Small intestine (tissue), 16 donors: ENCODE measurements around the gene GGA2. TPM values are rescaled to one million over a fixed set of nuclear protein-coding genes. Genes with fewer than 3 reads are reported as not detected.

Experiments used
- DNase-seq, 2 donors: peaks; one replicate each; pipeline versions ENCODE4 v3.0.0 to v3.0.0-alpha.2; 2013
- FAIRE-seq: peaks from 2 replicates; lab custom pipeline; 2012; peaks lifted over from hg19 to GRCh38; lab: Jason Lieb, UNC
- H3K27ac ChIP-seq, 3 donors: one replicate each; pipeline ENCODE4 v1.5.1; 2013; ENCODE audit warnings: low read length in 2 of 3, mild to moderate bottlenecking in 2 of 3, control low read depth in 1 of 3, inconsistent platforms in 1 of 3, low read depth in 1 of 3, moderate library complexity in 1 of 3
- H3K27me3 ChIP-seq, 3 donors: one replicate each; pipeline ENCODE4 v1.6.1; 2013; ENCODE audit warnings: low read length in 3 of 3, inconsistent platforms in 1 of 3; ENCODE audit not compliant: control insufficient read depth in 3 of 3, insufficient read depth in 3 of 3
- H3K36me3 ChIP-seq, 3 donors: one replicate each; pipeline ENCODE4 v1.6.1; 2013; ENCODE audit warnings: low read length in 3 of 3, inconsistent platforms in 1 of 3, low read depth in 1 of 3, mild to moderate bottlenecking in 1 of 3, moderate library complexity in 1 of 3; ENCODE audit not compliant: control insufficient read depth in 3 of 3, insufficient read depth in 2 of 3
- H3K4me1 ChIP-seq, 3 donors: one replicate each; pipeline ENCODE4 v1.6.1; 2013; ENCODE audit warnings: low read length in 2 of 3, inconsistent platforms in 1 of 3, low read depth in 1 of 3, mild to moderate bottlenecking in 1 of 3, moderate library complexity in 1 of 3; ENCODE audit not compliant: control insufficient read depth in 3 of 3, insufficient read depth in 2 of 3
- H3K4me3 ChIP-seq, 3 donors: one replicate each; pipeline ENCODE4 v1.5.1; 2013; ENCODE audit warnings: low read length in 3 of 3, control low read depth in 1 of 3, inconsistent platforms in 1 of 3, low read depth in 1 of 3, mild to moderate bottlenecking in 1 of 3, moderate library complexity in 1 of 3
- H3K9me3 ChIP-seq, 2 donors: one replicate each; pipeline ENCODE4 v1.6.1; 2013; ENCODE audit warnings: low read depth in 1 of 2, low read length in 1 of 2; ENCODE audit not compliant: control insufficient read depth in 2 of 2, insufficient read depth in 1 of 2
- WGBS, 3 donors: extraction: QIAGEN DNeasy Blood & Tissue Kit; methylation state at CpG; one replicate each; pipeline ENCODE4 v1.1.7; 2013; 5-methylcytosine and 5-hydroxymethylcytosine counted together
- long read RNA-seq, 10 donors: transcript quantifications; one replicate each; lab custom pipeline, GENCODE V29; 2026
- polyA plus RNA-seq, 4 donors: library from polyadenylated mRNA; stranded (reverse) in 3 of 4; unstranded in 1 of 4; fragments of 200-250 nt in 3 of 4; fragments of 120-200 nt in 1 of 4; gene quantifications; one replicate each; pipeline versions ENCODE4 v1.2.1 to v1.2.3, GENCODE V29; 2013
- donor health status: healthy with polysubstance abuse.
- donor health status: control.
- donor health status: control.
- donor health status: Bipolar disorder and iron deficiency.
- donor health status: healthy.

Gene GGA2
- polyA plus RNA-seq = 100 to 1,000 TPM in 1 of 4 donors, 10 to 100 TPM in 1, 1 to 10 TPM in 2; 9.2 to 107 (median 11.1) TPM
- long read RNA-seq, donor 1 = 0 reads
- long read RNA-seq, donor 2, partial matches to known transcripts = 0 of 5 reads
- long read RNA-seq, donor 2, other reads (novel, unspliced or antisense) = 5 of 5 reads
- long read RNA-seq, donor 3, partial matches to known transcripts = 0 of 1 reads
- long read RNA-seq, donor 3, other reads (novel, unspliced or antisense) = 0 of 1 reads
- long read RNA-seq, donor 4, full-length matches to known transcripts = 1 of 1 reads
- long read RNA-seq, donor 4, partial matches to known transcripts = 0 of 1 reads
- long read RNA-seq, donor 4, other reads (novel, unspliced or antisense) = 0 of 1 reads
- long read RNA-seq, donor 5, full-length matches to known transcripts = 1 of 1 reads
- long read RNA-seq, donor 5, partial matches to known transcripts = 0 of 1 reads
- long read RNA-seq, donor 5, other reads (novel, unspliced or antisense) = 0 of 1 reads
- long read RNA-seq, donor 6, full-length matches to known transcripts = 3 of 3 reads
- long read RNA-seq, donor 6, partial matches to known transcripts = 0 of 3 reads
- long read RNA-seq, donor 6, other reads (novel, unspliced or antisense) = 0 of 3 reads
- long read RNA-seq, donor 7, full-length matches to known transcripts = 12 of 61 reads
- long read RNA-seq, donor 7, partial matches to known transcripts = 35 of 61 reads
- long read RNA-seq, donor 7, other reads (novel, unspliced or antisense) = 14 of 61 reads
- long read RNA-seq, donor 8 = 0 reads
- long read RNA-seq, donor 9, full-length matches to known transcripts = 1 of 1 reads
- long read RNA-seq, donor 9, partial matches to known transcripts = 0 of 1 reads
- long read RNA-seq, donor 9, other reads (novel, unspliced or antisense) = 0 of 1 reads
- long read RNA-seq, donor 10, full-length matches to known transcripts = 7 of 7 reads
- long read RNA-seq, donor 10, partial matches to known transcripts = 0 of 7 reads
- long read RNA-seq, donor 10, other reads (novel, unspliced or antisense) = 0 of 7 reads

- no peak for FAIRE-seq
- WGBS, 3 donors = 0 to 1% (median 1%) methylated on average over 35 to 71 of the region's 71 CpGs
- DNase-seq = peak; percentile 79 to 94
- peak within 1 kb of the TSS in 2 of 3 donors; percentile 32 to 85 for H3K27ac ChIP-seq
- H3K36me3 ChIP-seq = peaks cover 0 to 8% (median 0%) of the 10 kb centered on the region in 3 donors
- H3K27me3 ChIP-seq = no peaks in the 10 kb centered on the region
- peaks cover 0 to 4% (median 1%) of the 10 kb centered on the region in 3 donors for H3K4me1 ChIP-seq
- H3K4me3 ChIP-seq = peak within 1 kb of the TSS; percentile 63 to 88 (median 88)
- no peaks in the 10 kb centered on the region for H3K9me3 ChIP-seq
These were observed at the start of gene GGA2 for GRCh38 chr16:23510164-23510914. GGA2 (minus strand) TSS chr16:23510494; CDS start chr16:23510411, 83 bp downstream.

GRCh38 chr16:23557779-23558702 lies 47.7 kb upstream of the GGA2 start:
- peaks cover 0 to 10% (median 0%) of the 10 kb centered on the region in 3 donors for H3K4me1 ChIP-seq
- H3K36me3 ChIP-seq = peaks cover 5 to 21% (median 7%) of the 10 kb centered on the region in 3 donors
- WGBS, 3 donors = 2% methylated on average over 36 to 60 of the region's 60 CpGs
- H3K9me3 ChIP-seq = no peaks in the 10 kb centered on the region
- H3K27me3 ChIP-seq = no peaks in the 10 kb centered on the region
- H3K4me3 ChIP-seq = peak overlapping the region; percentile 86 to 98 (median 97)
- peak in 1 of 2 donors; percentile 14 for DNase-seq
- FAIRE-seq = no peak
- peak overlapping the region; percentile 53 to 91 (median 71) for H3K27ac ChIP-seq

GRCh38 chr16:23556881-23557778 lies 46.8 kb upstream of the GGA2 start, which contains the start of the genes EARS2 and UBFD1:
EARS2 (minus strand) TSS chr16:23557350; CDS start chr16:23557343, 7 bp downstream.
UBFD1 (plus strand) TSS chr16:23557727; CDS start chr16:23557743, 16 bp downstream.
- Histone ChIP-seq H3K4me1 (peaks cover 0 to 10% (median 5%) of the 10 kb centered on the region in 3 donors), H3K27ac (peak within 1 kb of the TSS; percentile 71 to 91 (median 87))
- WGBS, 3 donors = 1% methylated on average over 53 to 65 of the region's 65 CpGs

GRCh38 chr16:23554536-23554935 lies 44.2 kb upstream of the GGA2 start:
- no peak for FAIRE-seq
- Histone ChIP-seq H3K27me3 (no peaks in the 10 kb centered on the region), H3K36me3 (peaks cover 2 to 34% (median 13%) of the 10 kb centered on the region in 3 donors), H3K4me1 (peaks cover 0 to 10% (median 9%) of the 10 kb centered on the region in 3 donors), H3K9me3 (no peaks in the 10 kb centered on the region), H3K27ac (no peak overlapping the region), H3K4me3 (no peak overlapping the region)
- WGBS, 3 donors = 67 to 89% (median 83%) methylated on average over 3 of the region's 3 CpGs
- DNase-seq = no peak

More at GRCh38 chr16:23556881-23557778, 46.8 kb upstream of the GGA2 start, which contains the start of the genes EARS2 and UBFD1:
- peaks cover 0 to 20% (median 0%) of the 10 kb centered on the region in 3 donors for H3K36me3 ChIP-seq
- FAIRE-seq = no peak
- no peaks in the 10 kb centered on the region for H3K27me3 ChIP-seq
- H3K9me3 ChIP-seq = no peaks in the 10 kb centered on the region
- peak within 1 kb of the TSS; percentile 86 to 98 (median 97) for H3K4me3 ChIP-seq
- DNase-seq = peak; percentile 99 to 100

GRCh38 chr16:23552161-23552560 lies 41.9 kb upstream of the GGA2 start:
- H3K27me3 ChIP-seq = no peaks in the 10 kb centered on the region
- FAIRE-seq = no peak
- peak overlapping the region in 1 of 3 donors; percentile 53 for H3K27ac ChIP-seq
- DNase-seq = peak in 1 of 2 donors; percentile 55
- H3K4me3 ChIP-seq = no peak overlapping the region
- 78 to 81% (median 81%) methylated on average over 6 of the region's 6 CpGs for WGBS, 3 donors
- no peaks in the 10 kb centered on the region for H3K9me3 ChIP-seq
- peaks cover 9 to 47% (median 15%) of the 10 kb centered on the region in 3 donors for H3K36me3 ChIP-seq
- H3K4me1 ChIP-seq = peaks cover 0 to 9% (median 3%) of the 10 kb centered on the region in 3 donors

GRCh38 chr16:23549938-23550337 lies 39.6 kb upstream of the GGA2 start:
- Histone ChIP-seq H3K27me3 (no peaks in the 10 kb centered on the region), H3K9me3 (no peaks in the 10 kb centered on the region), H3K36me3 (peaks cover 9 to 62% (median 17%) of the 10 kb centered on the region in 3 donors), H3K4me3 (no peak overlapping the region), H3K27ac (no peak overlapping the region), H3K4me1 (peaks cover 0 to 9% (median 0%) of the 10 kb centered on the region in 3 donors)
- no peak for FAIRE-seq
- DNase-seq = no peak
- 95 to 98% (median 97%) methylated on average over 5 of the region's 5 CpGs for WGBS, 3 donors
